KOPT-K1 (cell line): Measurements from ENCODE around the gene OTOP2.
"Not testable (repeated sequence)": the region's sequence is repeated elsewhere in the genome, so short reads cannot be mapped to it uniquely, and the experiment has no call there.

Source experiments
- H3K27ac ChIP-seq: fragments of 200-600 bp; sonication (generic); 2 replicates; pipeline ENCODE4 v1.5.1; 2016; ENCODE audit warnings: antibody characterized with exemption, mild to moderate bottlenecking, low read depth, low read length; ENCODE audit not compliant: poor library complexity, severe bottlenecking
- H3K36me3 ChIP-seq: fragments of 200-600 bp; sonication (generic); 2 replicates; pipeline ENCODE4 v1.5.1; 2017; ENCODE audit warnings: antibody characterized with exemption, mild to moderate bottlenecking, low read length, moderate library complexity; ENCODE audit not compliant: insufficient read depth
- H3K9me3 ChIP-seq: fragments of 200-600 bp; sonication (generic); 2 replicates; pipeline ENCODE4 v1.5.1; 2017; ENCODE audit warnings: antibody characterized with exemption, low read length, mild to moderate bottlenecking; ENCODE audit not compliant: insufficient read depth, poor library complexity, severe bottlenecking

OTOP2 gene

DNA sequence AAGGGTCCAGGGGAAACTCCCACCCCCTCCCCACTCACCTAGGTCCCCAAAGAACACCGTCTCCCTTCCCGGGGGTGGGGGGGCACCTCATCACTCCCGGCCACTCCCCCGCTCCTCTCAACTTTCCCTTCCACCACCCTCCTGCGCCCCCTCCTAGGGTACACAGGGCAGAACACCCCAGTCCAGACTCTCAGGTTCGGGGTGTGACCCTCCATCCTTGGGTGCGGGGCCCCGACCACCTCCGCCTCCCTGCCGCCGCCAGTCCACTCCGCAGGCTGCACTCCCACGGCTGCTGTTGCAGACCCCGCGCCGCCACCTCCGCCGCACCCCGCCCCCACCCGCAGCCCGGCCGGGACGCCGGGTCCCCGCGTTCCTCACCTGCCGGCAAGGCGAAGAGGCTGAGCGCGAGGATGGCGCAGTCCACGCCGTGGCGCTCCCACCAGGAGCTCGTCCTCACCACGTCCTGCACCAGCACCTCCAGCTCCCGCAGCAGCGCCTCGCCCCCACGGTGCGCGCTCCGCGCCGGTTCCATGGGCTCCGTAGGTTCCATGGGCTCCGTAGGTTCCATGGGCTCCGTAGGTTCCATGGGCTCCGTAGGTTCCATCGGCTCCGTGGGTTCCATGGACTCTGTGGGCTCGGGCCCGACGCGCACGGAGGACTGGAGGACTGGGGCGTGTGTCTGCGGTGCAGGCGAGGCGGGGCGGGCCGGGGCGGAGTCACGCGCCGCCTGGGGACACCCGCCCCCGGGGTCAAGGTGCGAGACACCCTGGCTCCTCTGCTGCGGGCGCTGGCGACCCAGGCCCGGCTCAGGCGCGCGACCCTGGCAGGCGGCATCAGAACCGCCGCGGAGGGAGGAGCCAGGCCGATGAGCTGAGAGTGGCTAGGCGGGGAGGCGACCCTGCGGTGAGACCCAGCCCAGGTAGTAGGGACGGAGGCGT lies 30.8 kb upstream of the OTOP2 start, which contains the start of gene FADS6:
TSS of gene FADS6 (minus strand) at position 660 of the 938 bp plus-strand sequence. CDS start at position 622, 38 bp downstream.
- Histone ChIP-seq H3K36me3 (no peaks in the 10 kb centered on the region), H3K9me3 (no peaks in the 10 kb centered on the region), H3K27ac (no peak within 1 kb of the TSS)

DNA sequence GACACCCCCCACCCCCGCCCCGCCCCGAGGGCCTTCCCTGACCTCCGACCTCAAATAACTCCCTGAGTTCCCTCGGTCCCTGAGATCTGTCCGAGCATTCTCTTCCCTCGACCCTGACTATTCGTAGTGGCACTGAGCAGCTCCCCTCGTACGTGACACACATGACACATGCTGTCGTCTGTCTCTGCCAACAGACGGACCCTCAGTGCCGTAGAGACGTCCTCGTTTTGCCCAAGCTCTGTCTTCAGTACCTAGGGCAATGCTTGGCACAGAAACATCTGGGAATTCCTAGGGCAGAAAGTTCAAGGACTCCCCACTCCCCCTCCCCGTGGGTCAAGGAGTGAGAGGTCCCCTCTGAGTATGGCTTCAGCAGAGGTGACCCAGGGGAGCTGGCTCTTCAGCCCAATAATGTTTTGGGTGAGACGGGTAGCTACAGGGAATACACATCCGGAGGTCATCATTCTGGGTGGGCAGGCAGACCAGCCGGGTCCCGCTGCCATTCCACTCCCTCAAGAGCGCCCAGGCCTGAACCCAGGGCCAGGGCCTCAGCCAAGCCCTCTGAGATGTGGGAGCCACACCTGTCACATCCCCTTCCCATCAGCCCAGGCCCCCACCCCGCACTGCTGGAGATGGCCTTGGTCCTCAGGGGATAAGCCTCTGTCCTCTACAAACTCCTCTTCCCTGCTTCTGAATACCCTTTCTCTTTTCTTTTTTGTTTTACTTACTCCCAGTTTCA lies 30.0 kb upstream of the OTOP2 start:
- no peaks in the 10 kb centered on the region for H3K9me3 ChIP-seq
- no peaks in the 10 kb centered on the region for H3K36me3 ChIP-seq
- H3K27ac ChIP-seq, result no peak overlapping the region

DNA sequence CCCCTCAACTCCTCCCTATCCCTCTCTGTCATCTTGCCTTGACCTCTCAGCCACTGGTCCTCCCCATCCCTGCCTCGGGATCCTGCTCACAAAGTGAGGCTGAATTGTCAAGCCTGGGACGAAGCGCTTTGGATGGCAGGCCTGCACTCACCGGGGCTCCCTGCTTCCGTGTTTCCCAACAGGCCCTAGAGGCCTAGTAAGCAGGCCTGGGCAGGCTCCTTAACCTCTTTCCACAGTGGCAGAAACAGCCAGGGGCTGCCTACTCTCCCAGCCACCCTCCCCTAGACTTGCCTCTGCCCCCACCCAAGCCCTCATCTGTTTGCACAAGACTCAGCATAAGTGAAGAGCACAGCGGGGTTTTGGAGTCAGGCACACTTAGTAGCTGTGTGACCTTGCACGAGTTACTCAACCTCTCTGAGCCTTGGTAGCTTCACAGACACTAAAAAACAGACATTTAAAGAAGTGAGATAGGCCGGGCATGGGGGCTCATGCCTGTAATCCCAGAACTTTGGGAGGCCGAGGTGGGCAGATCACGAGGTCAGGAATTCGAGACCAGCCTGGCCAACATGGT lies 25.6 kb upstream of the OTOP2 start:
- H3K27ac ChIP-seq, result no peak overlapping the region
- H3K9me3 ChIP-seq, result no peaks in the 10 kb centered on the region
- H3K36me3 ChIP-seq, result no peaks in the 10 kb centered on the region

DNA sequence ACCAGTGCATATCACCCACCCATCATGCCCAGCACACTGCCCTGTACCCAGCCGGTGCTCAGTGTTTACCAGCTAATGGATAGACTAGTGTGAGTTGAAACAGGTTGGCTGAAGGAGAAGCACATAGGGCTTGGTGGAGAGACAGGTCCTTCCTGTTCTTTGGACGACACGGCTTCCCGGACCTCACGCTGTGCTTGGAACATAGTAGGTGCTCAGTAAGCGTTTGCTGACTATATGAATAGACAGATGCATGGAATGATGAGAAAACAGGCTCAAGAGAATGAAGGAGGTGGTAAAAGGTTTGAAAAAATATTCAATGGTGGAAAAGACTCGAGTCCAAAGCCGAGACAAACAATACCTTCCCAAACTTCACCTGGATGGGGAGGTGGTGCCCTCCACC lies 23.9 kb upstream of the OTOP2 start:
- Histone ChIP-seq H3K36me3 (no peaks in the 10 kb centered on the region), H3K27ac (no peak overlapping the region)

DNA sequence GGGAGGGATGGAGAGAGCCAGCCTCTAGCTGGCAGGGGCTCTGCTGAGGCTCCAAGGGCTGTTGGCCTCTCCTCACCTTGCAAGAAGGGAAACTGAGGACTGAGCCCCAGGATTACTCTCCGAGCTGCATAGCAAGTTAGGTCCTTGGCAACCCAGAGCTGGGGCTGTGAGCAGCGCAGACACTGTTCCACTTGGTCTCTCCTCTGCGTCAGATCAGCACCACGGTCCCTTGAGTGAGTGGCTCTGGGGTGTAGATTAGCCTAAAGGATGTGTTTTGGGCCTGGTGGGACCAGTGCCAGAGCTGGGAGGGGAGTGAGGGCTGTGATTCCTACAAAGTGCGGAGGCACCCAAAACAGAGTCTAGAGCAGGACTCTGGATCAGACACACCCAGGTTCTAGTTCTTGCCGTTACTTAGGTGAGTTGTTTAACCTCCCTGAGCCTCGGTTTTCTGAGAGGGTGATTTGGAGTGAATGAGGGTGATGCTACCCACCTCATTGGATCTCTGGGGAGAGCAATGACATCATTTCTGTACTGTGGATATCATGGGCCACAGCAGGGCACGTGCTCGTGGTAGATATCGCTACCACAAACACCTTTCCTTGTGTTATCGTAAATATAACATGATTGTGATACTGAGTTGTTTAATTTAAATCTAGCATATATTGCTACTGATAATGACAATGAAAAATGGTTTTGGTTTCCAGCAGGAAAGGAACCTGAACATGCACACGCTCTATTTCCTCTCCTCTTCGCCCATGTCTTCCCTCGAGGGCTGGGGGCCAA lies 22.5 kb upstream of the OTOP2 start:
- H3K9me3 ChIP-seq, result no peaks in the 10 kb centered on the region
- no peaks in the 10 kb centered on the region for H3K36me3 ChIP-seq
- H3K27ac ChIP-seq, result no peak overlapping the region

More for the DNA sequence above, 23.9 kb upstream of the OTOP2 start:
- no peaks in the 10 kb centered on the region for H3K9me3 ChIP-seq

GRCh38 chr17:74903034-74903433 lies 21.0 kb upstream of the OTOP2 start:
- Histone ChIP-seq H3K27ac (no peak overlapping the region), H3K36me3 (no peaks in the 10 kb centered on the region), H3K9me3 (no peaks in the 10 kb centered on the region)

GRCh38 chr17:74903671-74904070 lies 20.4 kb upstream of the OTOP2 start:
- no peak overlapping the region for H3K27ac ChIP-seq
- H3K9me3 ChIP-seq, result no peaks in the 10 kb centered on the region
- H3K36me3 ChIP-seq, result no peaks in the 10 kb centered on the region

DNA sequence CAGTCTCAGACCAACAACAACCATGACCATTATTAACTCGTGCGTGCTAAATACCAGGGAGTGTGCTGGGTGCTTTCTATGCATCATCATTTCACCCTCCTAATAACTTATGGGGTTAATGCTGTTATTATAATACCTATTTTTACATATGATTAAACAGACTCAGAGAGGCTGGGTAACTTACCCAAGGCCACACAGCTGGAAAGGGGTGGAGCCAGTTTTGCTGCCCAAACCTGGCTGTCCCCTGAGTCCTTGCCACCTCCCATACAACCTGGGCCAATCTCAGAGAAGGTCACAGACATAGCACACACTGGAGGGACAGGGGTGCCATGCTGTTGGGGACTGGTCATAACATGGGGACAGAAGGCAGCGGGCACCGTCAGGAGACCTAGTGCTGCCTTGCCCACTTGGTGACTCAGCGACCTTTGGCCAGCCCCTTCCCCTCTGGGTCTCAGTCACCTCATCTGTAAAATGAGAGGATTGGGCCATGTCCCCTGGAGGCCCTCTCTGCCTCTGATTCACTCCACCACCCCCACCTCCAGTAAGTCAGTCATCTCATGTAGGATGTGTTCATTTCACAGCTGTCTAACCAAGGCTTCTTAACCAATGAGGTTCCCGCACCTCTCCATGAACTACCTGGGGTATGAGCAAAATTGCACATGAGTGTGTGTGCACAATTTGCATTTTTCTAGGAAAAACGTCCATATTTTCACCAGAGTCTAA lies 19.2 kb upstream of the OTOP2 start:
- Histone ChIP-seq H3K27ac (no peak overlapping the region), H3K36me3 (no peaks in the 10 kb centered on the region), H3K9me3 (no peaks in the 10 kb centered on the region)

- not testable (repeated sequence) for H3K9me3 ChIP-seq, H3K36me3 ChIP-seq, H3K27ac ChIP-seq
Measured at GRCh38 chr17:74906214-74906793, 17.8 kb upstream of the OTOP2 start.

DNA sequence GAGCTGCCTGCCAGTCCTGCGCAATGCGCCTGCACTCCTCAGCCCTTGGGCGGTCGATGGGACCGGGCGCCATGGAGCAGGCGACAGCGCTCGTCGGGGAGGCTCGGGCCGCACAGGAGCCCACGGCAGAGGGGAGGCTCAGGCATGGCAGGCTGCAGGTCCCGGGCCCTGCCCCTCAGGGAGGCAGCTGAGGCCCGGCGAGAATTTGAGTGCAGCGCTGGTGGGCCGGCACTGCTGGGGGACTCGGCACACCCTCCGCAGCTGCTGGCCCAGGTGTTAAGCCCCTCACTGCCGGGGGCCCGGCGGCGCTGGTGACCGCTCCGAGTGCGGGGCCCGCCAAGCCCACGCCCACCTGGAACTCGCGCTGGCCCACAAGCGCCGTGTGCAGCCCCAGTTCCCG lies 17.1 kb upstream of the OTOP2 start:
- no peaks in the 10 kb centered on the region for H3K9me3 ChIP-seq
- no peaks in the 10 kb centered on the region for H3K36me3 ChIP-seq
- H3K27ac ChIP-seq, result no peak overlapping the region

- not testable (repeated sequence) for H3K9me3 ChIP-seq, H3K27ac ChIP-seq, H3K36me3 ChIP-seq
Measured at GRCh38 chr17:74909097-74909496, 15.0 kb upstream of the OTOP2 start.

DNA sequence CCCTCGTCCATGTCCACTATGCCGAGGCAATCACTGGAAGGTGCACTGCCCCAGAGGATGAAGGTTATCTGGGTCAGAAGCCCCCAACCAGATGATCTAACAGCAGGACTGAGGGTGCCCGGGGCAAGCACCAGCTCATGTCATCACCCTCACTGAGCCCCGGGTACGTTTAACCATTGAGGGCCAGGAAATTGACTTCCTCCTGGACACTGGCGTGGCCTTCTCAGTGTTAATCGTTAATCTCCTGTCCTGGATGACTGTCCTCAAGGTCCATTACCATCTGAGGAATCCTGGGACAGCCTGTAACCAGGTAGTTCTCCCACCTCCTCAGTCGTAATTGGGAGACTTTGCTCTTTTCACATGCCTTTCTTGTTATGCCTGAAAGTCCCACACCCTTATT lies 12.7 kb upstream of the OTOP2 start:
- not testable (repeated sequence) for H3K9me3 ChIP-seq, H3K36me3 ChIP-seq

DNA sequence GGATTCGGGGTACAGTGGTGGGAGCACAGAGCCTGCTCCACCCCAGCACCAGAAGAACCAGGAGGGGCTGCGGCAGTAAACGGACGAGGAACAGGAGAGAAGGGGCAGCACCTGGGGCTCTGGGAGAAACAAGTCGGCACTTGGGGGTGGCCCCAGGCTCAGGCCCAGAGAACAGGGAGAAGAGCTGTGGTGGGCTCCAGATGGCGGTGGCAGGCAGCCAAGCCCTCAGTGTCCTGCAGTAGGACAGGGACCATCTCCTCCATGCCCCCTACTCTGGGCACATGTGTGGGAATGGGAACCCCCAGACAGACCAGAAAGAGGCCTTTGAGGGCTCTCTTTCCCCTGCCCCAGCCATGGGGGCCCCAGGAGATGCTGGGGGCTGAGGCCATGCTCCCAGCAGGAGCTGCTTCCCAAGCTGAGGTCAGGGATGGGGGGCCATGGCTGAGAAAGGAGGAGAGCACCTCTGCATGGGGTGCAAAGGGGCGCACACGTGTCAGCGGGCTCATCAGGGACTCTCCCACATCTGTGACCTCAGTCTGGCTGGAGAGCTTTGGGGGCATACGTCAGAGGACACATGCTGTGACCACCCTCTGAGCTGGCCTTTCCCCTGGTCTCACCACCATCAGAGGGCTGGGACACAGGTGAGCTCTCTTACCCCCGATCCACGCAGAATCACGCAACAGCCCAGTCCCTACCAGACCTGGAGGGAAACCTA lies 7.8 kb upstream of the OTOP2 start:
- H3K27ac ChIP-seq, result no peak overlapping the region

More for the DNA sequence above, 12.7 kb upstream of the OTOP2 start:
- not testable (repeated sequence) for H3K27ac ChIP-seq

More for the DNA sequence above, 7.8 kb upstream of the OTOP2 start:
- Histone ChIP-seq H3K9me3 (no peaks in the 10 kb centered on the region), H3K36me3 (no peaks in the 10 kb centered on the region)
